GM19025 (cell line): ENCODE measurements around the gene TMC1.

Experiments used
- ATAC-seq: cut with Tn5 transposase; IDR thresholded peaks from one replicate; pipeline ENCODE4 v1.9.1; 2021; ENCODE audit warnings: mild to moderate bottlenecking, low read depth, moderate library complexity; ENCODE audit not compliant: unreplicated experiment

Gene TMC1

GRCh38 chr9:72658703-72659102 is 137.3 kb downstream of the TMC1 start:
- ATAC-seq = no peak

- ATAC-seq = no peak
Measured at GRCh38 chr9:72661401-72662135, 140.2 kb downstream of the TMC1 start.

DNA sequence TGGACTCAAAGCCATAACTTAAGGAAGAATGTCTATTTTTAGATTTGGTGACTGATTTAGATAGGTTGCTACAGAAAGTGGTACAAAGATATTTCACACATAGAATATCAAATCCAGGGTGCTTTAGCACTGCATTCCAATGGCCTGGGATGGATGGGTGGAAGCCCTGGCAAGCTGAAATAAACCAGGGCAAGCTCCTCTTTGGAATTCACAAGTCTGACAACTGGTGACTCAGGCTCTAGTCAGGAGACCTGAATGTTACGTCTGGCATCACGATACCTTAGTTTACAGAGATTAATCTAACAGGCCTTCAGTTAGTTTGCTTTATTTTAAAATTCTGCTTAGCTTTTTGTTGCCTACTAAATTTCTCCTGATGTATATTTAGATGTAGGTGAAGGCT is 144.0 kb downstream of the TMC1 start:
- ATAC-seq = no peak

GRCh38 chr9:72667181-72667580 is 145.8 kb downstream of the TMC1 start:
- ATAC-seq = no peak

- no peak for ATAC-seq
Measured at GRCh38 chr9:72674961-72675360, 153.6 kb downstream of the TMC1 start.

- no peak for ATAC-seq
Measured at GRCh38 chr9:72675586-72675985, 154.2 kb downstream of the TMC1 start.

DNA sequence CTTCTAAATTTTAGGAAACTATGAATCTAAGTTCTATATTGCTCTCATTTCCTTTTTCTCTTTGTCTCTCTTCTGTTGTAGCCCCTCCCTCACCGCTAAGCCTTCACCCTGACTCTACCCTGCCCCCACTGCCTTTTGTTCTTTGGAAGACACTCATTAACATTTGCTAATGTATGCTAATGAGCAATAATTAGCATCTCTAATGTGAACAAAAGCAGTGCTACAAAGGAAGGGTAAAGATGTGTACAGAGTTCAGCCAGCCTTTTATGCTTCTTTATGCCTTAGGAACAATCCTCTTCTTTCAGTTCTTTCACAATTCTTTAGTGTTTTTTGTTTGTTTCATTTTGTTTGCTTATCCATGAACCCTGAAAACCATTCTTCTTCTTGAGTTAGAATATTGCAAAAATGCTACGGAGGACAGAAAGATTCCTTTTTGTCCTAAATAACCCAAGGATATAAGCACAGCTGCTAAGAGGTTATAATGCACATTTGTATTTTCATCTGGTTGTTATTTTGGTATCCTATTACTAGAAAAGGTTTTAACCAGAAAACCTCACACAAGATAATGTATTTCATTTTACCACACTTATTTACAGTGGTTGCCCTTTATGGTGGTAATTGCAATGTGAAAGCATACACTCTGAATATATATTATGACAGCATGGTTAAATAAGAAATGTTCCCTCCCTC is 159.3 kb downstream of the TMC1 start:
- no peak for ATAC-seq

DNA sequence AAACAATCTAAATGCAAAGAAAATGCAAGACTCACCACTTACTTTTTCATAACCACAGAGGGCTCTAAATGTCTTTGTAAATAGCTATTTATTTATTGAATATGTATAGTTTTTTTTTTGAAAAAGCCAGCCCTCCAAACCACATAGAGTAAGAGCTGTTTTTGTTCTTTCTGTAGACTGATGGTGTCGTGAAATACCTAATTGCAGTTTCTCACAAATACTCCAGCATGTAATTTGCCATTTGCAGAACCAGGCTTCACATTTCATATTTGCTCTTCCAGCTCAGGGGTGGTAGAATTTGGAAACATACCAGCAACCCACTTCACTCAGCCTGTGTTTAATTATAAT is 159.8 kb downstream of the TMC1 start:
- ATAC-seq = no peak

- ATAC-seq = no peak
Measured at GRCh38 chr9:72684615-72685014, 163.2 kb downstream of the TMC1 start.

DNA sequence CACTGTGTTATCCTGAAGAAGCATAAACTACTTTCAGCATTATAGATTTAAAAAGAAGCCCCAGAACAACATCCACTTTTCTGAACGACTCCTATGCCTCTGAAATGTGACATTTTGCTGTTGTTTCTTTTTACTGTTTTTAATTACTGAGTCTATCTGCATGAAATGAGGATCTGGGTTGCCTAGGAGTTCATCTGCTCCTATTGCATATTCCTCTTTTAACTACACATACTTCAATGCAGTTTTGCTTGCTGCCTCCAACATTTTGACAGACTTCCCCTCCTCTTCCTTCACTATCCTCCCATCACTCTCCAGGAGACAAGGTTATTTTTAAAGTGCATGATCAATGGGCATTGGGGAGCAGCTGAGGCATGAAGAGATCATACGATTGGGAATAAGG is 164.5 kb downstream of the TMC1 start:
- no peak for ATAC-seq

- ATAC-seq = no peak
Measured at GRCh38 chr9:72687331-72687730, 165.9 kb downstream of the TMC1 start.

DNA sequence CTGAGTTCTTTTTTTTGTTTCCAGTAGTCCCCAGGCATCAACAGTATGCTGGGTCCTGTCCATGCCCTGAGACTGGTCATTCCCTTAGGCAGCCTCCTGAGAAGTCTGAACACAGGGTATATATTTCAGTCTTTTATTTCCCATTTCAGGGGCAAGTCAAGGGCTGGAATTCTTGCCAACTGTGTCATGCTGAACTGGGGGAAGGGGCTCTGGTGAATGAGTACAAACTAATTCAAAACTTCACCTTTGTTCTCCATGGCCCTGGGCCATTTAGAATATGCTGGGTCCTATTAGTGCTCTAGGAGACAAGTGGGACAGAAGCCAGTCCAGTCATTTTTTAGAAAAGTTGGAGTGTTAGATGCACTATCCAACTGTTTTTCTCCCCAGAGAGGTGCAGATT is 170.3 kb downstream of the TMC1 start:
- no peak for ATAC-seq

GRCh38 chr9:72695365-72695764 is 174.0 kb downstream of the TMC1 start:
- ATAC-seq = no peak

- no peak for ATAC-seq
Measured at GRCh38 chr9:72696511-72696910, 175.1 kb downstream of the TMC1 start.

DNA sequence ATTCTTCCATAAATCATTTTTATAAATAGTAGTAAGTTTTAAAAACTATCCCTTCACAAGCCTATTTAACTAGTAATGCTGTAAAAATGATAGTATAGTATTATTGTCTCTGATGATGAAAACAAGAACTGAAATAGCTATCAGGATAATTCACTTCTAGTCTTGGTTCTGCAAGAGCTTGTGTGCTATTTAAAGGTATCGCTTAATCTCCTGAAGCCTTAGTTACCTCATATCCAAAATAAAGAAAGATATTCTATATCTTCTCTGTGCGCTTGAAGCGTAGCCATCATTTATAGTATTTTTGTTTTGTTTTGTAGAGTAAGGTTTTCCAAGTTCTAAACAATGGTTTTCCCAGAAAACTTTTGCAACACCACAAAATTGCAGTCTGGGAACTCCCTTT is 180.1 kb downstream of the TMC1 start:
- no peak for ATAC-seq

GRCh38 chr9:72703574-72703973 is 182.2 kb downstream of the TMC1 start:
- no peak for ATAC-seq

GRCh38 chr9:72704688-72705375 is 183.4 kb downstream of the TMC1 start:
- ATAC-seq = no peak

DNA sequence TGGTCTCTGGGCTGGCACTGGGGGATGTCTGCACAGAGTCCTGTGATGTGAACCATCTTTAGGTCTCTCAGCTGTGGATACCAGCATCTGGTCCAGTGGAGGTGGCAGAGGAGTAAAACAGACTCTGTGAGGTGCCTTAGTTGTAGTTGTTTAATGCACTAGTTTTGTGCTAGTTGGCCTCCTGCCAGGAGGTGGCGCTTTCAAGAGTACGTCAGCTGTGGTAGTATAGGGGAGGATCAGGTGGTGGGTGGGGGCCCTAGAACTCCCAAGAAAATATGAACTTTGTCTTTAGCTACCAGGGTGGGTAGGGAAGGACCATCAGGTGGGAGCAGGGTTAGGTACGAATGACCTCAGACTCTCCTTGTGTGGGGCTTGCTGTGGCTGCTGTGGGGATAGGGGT is 197.1 kb downstream of the TMC1 start:
- ATAC-seq = no peak

DNA sequence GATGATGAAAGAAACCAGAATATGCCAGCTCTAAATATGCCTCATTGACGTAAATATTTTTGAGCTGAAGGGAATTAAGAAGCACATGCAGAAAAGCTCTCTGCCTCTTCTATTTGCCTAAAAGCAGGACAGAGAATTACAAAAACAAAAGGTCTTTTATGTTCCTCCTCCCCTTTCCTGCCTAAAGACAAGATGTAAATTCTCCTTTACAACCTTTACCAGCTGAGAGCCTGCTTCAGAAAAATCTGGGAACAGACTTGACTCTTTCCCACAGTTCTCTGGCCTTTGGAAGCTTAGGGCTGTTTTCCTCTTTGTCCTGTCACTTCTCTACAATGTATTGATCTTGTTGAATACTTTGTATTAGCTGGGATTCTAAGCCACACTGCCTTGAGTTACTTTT is 199.7 kb downstream of the TMC1 start:
- ATAC-seq = no peak

DNA sequence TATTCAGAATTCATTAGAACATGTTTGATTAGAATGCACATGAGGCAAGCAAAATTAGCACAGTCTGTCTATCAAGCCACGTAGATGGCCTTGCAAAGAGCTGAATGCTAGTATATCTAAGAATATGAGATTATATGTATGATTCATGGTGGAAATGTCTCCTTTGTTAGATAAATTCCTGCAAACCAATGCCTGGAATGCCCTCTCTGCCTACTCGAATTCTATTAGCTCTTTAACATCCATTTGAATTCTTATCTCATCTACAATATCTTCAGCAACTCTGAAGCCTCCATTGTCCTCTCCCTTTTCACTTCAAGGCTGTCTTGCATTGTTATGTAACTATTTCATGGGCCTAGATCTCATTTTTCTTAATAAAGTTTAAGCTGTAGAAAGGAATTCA is 205.5 kb downstream of the TMC1 start:
- no peak for ATAC-seq

DNA sequence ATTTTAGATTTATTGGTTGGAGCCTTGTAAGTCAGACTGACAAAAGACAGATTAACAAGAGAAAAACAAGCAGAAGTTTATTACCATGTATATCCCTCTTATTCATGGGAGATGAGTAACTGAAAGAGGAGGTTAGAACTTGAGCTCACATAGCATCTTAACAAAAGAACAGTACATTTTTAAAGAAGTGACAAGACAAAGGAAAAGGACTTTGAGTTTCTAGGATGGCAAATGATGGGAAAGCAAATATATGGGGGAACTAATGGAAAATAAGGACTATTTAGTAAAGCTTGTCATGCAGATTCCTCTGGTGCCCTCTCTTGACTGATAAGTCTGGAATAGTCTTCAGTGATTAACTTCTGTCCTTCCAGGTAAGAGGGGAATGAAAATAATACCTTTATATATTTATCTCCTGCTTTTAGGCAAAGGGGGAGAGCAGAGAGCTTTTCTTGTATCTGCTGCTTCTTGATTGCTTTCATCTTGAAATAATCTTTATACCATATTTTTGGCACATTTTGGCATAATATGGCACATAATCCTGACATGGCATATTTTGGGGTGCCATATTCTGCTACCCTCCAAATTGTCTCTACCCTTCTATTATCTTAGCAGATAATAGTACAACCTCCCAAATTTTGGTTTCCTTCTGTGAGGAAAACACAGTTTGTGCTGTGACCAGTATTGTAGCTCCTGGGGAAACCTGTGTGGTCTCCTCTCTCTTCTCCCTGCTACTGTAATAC is 206.8 kb downstream of the TMC1 start:
- ATAC-seq = no peak
